Aorta (tissue), 5 donors: Measurements from ENCODE around the gene MAIP1. TPM values are rescaled to one million over a fixed set of nuclear protein-coding genes. Genes with fewer than 3 reads are reported as not detected.

Source experiments
- ATAC-seq: fragments of 200-7000 bp; cut with Tn5 transposase; one replicate; pipeline ENCODE4 v1.9.1; 2022; ENCODE audit warnings: moderate library complexity; ENCODE audit not compliant: low FRiP score
- DNase-seq, 2 donors: peaks; one replicate each; pipeline ENCODE4 v3.0.0-alpha.2; 2020
- H3K27ac ChIP-seq, 2 donors: one replicate each; pipeline ENCODE4 v1.5.1; 2013; ENCODE audit warnings: low read length in 2 of 2, mild to moderate bottlenecking in 2 of 2, moderate library complexity in 2 of 2, control low read depth in 1 of 2, inconsistent platforms in 1 of 2, low read depth in 1 of 2
- H3K27me3 ChIP-seq, 2 donors: one replicate each; pipeline ENCODE4 v1.6.1; 2013; ENCODE audit warnings: control low read depth in 1 of 2, low read length in 1 of 2, mild to moderate bottlenecking in 1 of 2, moderate library complexity in 1 of 2; ENCODE audit not compliant: insufficient read depth in 2 of 2, control insufficient read depth in 1 of 2
- H3K36me3 ChIP-seq, 2 donors: one replicate each; pipeline ENCODE4 v1.6.1; 2013; ENCODE audit warnings: control low read depth in 1 of 2, low read length in 1 of 2, mild to moderate bottlenecking in 1 of 2; ENCODE audit not compliant: insufficient read depth in 2 of 2, control insufficient read depth in 1 of 2
- H3K4me1 ChIP-seq, 2 donors: one replicate each; pipeline ENCODE4 v1.6.1; 2013; ENCODE audit warnings: low read length in 2 of 2, control low read depth in 1 of 2, mild to moderate bottlenecking in 1 of 2, moderate library complexity in 1 of 2; ENCODE audit not compliant: insufficient read depth in 2 of 2, control insufficient read depth in 1 of 2
- H3K4me3 ChIP-seq, 2 donors: one replicate each; pipeline ENCODE4 v1.5.1; 2013; ENCODE audit warnings: low read length in 2 of 2, control low read depth in 1 of 2, mild to moderate bottlenecking in 1 of 2
- H3K9me3 ChIP-seq: one replicate; pipeline ENCODE4 v1.6.1; 2013; ENCODE audit warnings: mild to moderate bottlenecking, low read length; ENCODE audit not compliant: control insufficient read depth
- WGBS, 2 donors: extraction: QIAGEN DNeasy Blood & Tissue Kit; methylation state at CpG; one replicate each; pipeline ENCODE4 v1.1.7; 2013; 5-methylcytosine and 5-hydroxymethylcytosine counted together
- intact Hi-C, 2 donors: fragments of 100-400 bp; cut with DNase I; formaldehyde crosslinking; loops; one replicate each; pipeline versions ENCODE4 v1.14.2 to v1.15.0; 2022
- polyA plus RNA-seq, 2 donors: library from polyadenylated mRNA; stranded (reverse); fragments of 200-250 nt; gene quantifications; one replicate each; pipeline ENCODE4 v1.2.3, GENCODE V29; 2013
- total RNA-seq, 2 donors: library from RNA; stranded (reverse); fragmentation: NEBNext Ultra II Directional; extraction: Animal tissue kit (Norgen Biotek cat#: 25700); gene quantifications; one replicate each; pipeline ENCODE4 v1.2.1, GENCODE V29; 2021
- donor health status: healthy with polysubstance abuse.
- donor health status: Bipolar disorder and iron deficiency.
- donor health status: DM: no; HTN: no; CAD: no.
- donor health status: DM: no; HTN: no; CAD: no.
- donor health status: DM: yes; HTN: yes; CAD: no.

MAIP1 gene
- total and polyA plus RNA-seq, 4 donors: 9.0 to 15.7 (median 11.1) TPM

DNA sequence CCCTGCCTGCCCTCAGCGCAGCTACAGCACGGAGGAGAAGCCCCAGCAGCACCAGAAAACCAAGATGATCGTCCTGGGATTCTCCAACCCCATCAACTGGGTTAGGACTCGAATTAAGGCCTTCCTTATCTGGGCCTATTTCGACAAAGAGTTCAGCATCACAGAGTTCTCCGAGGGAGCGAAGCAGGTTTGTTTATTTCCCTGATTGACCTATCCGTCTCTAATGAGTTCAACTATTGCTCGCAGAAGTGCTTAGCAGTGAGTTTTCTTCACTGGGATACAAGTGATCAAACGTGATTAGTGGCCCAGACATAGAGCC lies 639 bp downstream of the MAIP1 start:
- Histone ChIP-seq H3K27me3 (no peaks in the 10 kb centered on the region), H3K27ac (peak overlapping the region in 1 of 2 donors; percentile 68), H3K9me3 (no peaks in the 10 kb centered on the region), H3K4me1 (peaks cover 0 to 5% of the 10 kb centered on the region in 2 donors), H3K36me3 (peaks cover 0 to 3% of the 10 kb centered on the region in 2 donors), H3K4me3 (peak overlapping the region; percentile 62 to 66)
- 0 to 1% methylated on average over 10 of the region's 10 CpGs for WGBS, 2 donors
- intact Hi-C loops: loop anchor here in 1 of 2 donors (5.0 to 10.0 kb wide), 2 partner anchors 44 to 869 kb away; partner anchors contain the start of gene C2orf69
- DNase-seq: no peak
- ATAC-seq: peak; percentile 5

DNA sequence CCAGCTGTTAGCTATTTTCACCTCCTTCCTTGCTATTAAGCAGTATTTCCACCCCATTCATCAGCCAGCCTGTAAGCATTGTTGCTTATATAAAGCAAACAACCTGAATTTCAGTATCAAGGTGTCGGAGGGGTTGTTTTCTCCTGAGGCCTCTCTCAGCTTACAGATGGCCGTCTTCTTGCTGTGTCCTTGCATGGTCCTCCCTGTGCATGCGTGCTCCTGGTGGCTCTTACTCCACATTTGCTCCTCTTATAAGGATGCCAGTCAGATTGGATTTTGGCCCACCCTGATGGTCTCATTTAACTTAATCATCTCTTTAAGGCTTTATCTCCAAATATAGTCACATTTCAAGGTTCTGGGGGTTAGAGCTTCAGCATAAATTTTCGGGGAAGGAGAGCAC lies 2.6 kb downstream of the MAIP1 start:
- Histone ChIP-seq H3K4me1 (peaks cover 0 to 5% of the 10 kb centered on the region in 2 donors), H3K4me3 (no peak overlapping the region), H3K36me3 (peaks cover 3 to 4% of the 10 kb centered on the region in 2 donors), H3K9me3 (no peaks in the 10 kb centered on the region), H3K27ac (no peak overlapping the region), H3K27me3 (no peaks in the 10 kb centered on the region)
- WGBS, 2 donors: 82 to 87% methylated on average over 4 of the region's 4 CpGs
- ATAC-seq (no peak), DNase-seq (no peak)
- intact Hi-C loops: loop anchor here in 1 of 2 donors (5.0 to 10.0 kb wide), 2 partner anchors 46 to 867 kb away; partner anchors contain the start of gene C2orf69

DNA sequence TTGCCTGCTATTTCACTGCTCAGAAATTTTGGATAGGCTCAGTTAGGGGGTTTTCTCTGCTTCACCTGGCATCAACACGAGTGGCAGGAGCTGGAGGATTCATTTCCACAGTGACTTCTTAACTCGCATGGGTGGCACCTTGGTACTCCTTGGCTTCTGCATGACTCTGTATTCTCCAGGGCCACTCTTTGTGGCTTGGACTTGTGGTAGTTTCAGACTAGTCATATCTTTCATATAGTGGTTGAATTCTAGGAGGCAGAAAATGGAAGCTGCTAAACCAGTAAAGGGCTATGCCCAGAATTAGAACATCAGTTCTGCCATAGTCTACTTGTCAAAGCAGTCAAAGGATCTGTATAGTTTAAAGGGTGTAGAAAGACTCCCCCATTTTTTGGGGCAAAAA lies 6.8 kb downstream of the MAIP1 start:
- H3K4me3 ChIP-seq: no peak overlapping the region
- intact Hi-C loops: no loop called here
- no peak for DNase-seq
- H3K27ac ChIP-seq: no peak overlapping the region
- no peaks in the 10 kb centered on the region for H3K9me3 ChIP-seq
- no peaks in the 10 kb centered on the region for H3K27me3 ChIP-seq
- H3K4me1 ChIP-seq: no peaks in the 10 kb centered on the region
- peaks cover 3 to 4% of the 10 kb centered on the region in 2 donors for H3K36me3 ChIP-seq
- no peak for ATAC-seq
- 79 to 88% methylated on average over 2 of the region's 2 CpGs for WGBS, 2 donors

DNA sequence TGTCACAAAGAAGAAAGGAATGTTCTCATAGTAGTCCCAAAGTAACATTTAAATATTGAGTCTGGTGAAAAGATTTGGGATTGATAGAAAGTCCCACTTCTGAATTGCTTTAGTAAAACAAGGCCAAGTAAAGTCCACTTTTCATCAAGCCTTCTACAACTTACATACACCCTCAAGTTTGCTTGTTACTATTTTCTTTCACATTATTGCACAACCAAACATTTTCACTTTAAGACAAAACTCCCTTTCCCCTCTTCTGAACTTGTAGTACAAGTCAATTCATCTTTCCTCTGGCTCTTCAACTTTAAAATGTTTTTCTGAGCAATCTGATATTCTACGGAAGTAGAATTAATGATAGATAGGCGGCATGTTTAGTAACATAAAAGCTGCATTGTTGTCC lies 11.0 kb downstream of the MAIP1 start:
- H3K27me3 ChIP-seq: no peaks in the 10 kb centered on the region
- 63 to 67% methylated on average over 2 of the region's 2 CpGs for WGBS, 2 donors
- DNase-seq (no peak), ATAC-seq (no peak)
- H3K4me1 ChIP-seq: no peaks in the 10 kb centered on the region
- H3K27ac ChIP-seq: no peak overlapping the region
- peaks cover 2 to 3% of the 10 kb centered on the region in 2 donors for H3K36me3 ChIP-seq
- no peak overlapping the region for H3K4me3 ChIP-seq
- H3K9me3 ChIP-seq: no peaks in the 10 kb centered on the region
- intact Hi-C loops: no loop called here

DNA sequence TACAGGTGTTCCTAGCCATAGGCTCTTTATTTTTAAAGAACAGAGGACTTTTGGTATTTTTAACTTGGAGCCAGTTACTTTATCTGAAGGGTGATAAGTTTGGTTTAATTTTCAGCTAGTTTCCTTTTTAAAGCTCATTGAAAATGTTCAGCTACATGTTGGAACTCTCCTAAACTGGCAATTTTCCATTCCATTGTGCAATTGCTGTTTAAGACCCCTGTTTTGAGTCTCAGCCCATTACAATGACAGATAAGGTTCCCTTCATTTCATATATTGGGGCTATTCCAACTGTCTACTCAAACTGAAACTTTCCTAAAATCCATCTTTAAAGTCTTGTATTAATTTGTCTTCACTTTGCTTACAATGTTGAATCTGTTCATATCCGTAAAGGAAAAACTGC lies 11.6 kb downstream of the MAIP1 start:
- no peak for ATAC-seq
- H3K36me3 ChIP-seq: peaks cover 2 to 3% of the 10 kb centered on the region in 2 donors
- H3K9me3 ChIP-seq: no peaks in the 10 kb centered on the region
- H3K4me3 ChIP-seq: no peak overlapping the region
- H3K27me3 ChIP-seq: no peaks in the 10 kb centered on the region
- H3K4me1 ChIP-seq: no peaks in the 10 kb centered on the region
- intact Hi-C loops: no loop called here
- no peak for DNase-seq
- WGBS, 2 donors: 82 to 91% methylated on average over 1 of the region's 1 CpG
- H3K27ac ChIP-seq: no peak overlapping the region

DNA sequence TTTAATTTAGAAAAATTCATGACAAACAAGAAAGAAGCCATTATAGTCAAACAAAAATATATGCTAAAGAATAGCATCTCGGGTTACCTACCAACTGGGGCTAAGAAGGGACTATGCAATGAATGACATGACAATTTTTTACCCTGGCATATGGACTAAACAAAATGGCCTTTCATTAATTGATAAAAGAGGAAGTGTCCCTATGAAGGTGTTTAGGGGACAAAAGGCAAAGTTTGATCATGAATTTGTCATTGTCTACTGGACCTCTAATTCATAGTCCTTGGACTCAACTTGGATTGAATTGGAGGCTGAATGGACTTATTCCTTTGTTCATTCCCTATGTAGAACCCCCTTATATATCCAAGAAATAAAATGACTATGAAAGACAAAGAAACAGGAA lies 12.7 kb downstream of the MAIP1 start:
- Histone ChIP-seq H3K27me3 (no peaks in the 10 kb centered on the region), H3K4me3 (no peak overlapping the region), H3K27ac (no peak overlapping the region), H3K4me1 (no peaks in the 10 kb centered on the region), H3K36me3 (peaks cover 0 to 2% of the 10 kb centered on the region in 2 donors), H3K9me3 (no peaks in the 10 kb centered on the region)
- 77 to 91% methylated on average over 1 of the region's 1 CpG for WGBS, 2 donors
- intact Hi-C loops: no loop called here
- ATAC-seq: no peak
- no peak for DNase-seq

DNA sequence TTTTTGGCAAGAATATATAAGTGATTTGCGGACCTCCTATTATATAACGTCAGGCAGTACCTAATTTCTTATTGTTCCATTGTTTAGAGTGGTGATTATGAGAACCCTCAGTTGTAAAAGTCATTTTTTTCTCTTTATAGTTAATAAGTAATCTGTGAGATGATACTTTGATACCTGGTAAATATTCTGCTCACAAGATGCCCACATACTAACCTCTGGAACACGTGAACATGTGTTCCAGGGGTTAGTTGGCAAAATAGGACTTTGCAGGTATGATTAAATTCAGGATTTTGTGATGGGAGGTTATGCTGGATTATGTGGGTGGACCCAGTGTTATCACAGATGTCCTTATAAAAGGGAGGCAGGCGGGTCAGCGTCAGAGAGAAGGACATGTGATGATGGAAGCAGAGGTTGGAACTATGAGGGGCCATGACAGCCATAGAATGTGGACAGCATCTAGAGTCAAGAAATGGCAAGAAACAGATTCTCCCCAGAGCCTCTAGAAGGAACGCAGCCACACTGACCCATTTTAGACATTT lies 16.8 kb downstream of the MAIP1 start:
- no peak for ATAC-seq
- no peak overlapping the region for H3K4me3 ChIP-seq
- H3K36me3 ChIP-seq: peaks cover 2% of the 10 kb centered on the region in 2 donors
- no peaks in the 10 kb centered on the region for H3K27me3 ChIP-seq
- intact Hi-C loops: loop anchor here in 1 of 2 donors (5.0 kb wide), 1 partner anchor 730 kb away; no protein-coding TSS in a partner anchor
- H3K9me3 ChIP-seq: no peaks in the 10 kb centered on the region
- 83 to 90% methylated on average over 6 of the region's 6 CpGs for WGBS, 2 donors
- DNase-seq: no peak
- no peaks in the 10 kb centered on the region for H3K4me1 ChIP-seq
- no peak overlapping the region for H3K27ac ChIP-seq

DNA sequence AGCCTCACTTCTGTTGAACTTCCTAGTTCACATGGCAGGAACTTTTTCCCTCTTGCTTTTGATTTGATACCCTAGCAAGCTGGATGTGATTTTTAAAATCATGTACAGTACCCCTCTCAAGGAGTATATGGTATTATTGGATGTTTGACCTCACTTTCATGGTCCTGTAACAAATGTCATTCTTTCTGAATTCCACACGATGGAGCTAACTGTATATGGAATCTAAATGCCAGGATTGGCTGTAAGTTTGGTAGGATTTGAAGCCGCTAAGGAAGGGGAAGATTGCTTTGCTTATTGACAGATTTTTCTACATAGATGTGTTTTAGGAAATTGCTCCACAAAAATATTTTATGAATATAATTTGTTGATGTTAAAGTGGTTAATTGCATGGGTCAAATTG lies 18.3 kb downstream of the MAIP1 start:
- ATAC-seq: peak; percentile 62

DNA sequence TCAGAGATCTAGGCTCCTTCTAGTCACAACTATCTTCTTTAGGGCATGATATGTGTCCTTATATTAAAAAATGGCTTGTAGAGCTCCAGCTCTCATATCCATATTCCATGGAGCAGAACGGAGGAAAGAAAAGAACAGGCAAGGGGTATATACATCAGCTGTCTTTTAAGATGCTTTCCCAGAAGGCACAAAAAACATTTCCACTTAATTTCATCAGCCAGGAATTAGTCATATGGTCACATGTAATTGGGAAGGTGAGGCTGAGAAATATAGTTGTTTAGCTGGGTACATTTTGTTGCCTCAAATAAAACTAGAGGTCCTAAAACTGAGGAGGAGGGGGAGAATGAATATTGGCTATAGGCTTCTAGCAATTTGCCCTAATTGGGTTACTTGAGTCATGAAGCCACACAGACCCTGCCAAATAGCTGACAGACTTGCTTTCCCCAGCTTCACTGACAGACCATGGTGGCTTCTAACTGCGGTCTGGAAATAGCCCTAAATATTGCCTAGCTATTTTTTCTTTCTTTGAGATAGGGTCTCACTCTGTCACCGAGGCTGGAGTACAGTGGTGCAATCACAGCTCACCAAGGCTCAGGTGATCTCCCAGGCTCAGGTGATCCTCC lies 20.0 kb downstream of the MAIP1 start:
- H3K36me3 ChIP-seq: peaks cover 0 to 2% of the 10 kb centered on the region in 2 donors
- H3K4me3 ChIP-seq: no peak overlapping the region
- no peak for ATAC-seq
- H3K27me3 ChIP-seq: no peaks in the 10 kb centered on the region
- H3K9me3 ChIP-seq: no peaks in the 10 kb centered on the region
- DNase-seq: no peak
- no peak overlapping the region for H3K27ac ChIP-seq
- intact Hi-C loops: loop anchor here in 1 of 2 donors (5.0 kb wide), 1 partner anchor 507 kb away; no protein-coding TSS in a partner anchor
- WGBS, 2 donors: 82 to 83% methylated on average over 3 of the region's 3 CpGs
- no peaks in the 10 kb centered on the region for H3K4me1 ChIP-seq

More for the DNA sequence above, 18.3 kb downstream of the MAIP1 start:
- Histone ChIP-seq H3K4me1 (no peaks in the 10 kb centered on the region), H3K27ac (no peak overlapping the region), H3K36me3 (peaks cover 2% of the 10 kb centered on the region in 2 donors), H3K9me3 (no peaks in the 10 kb centered on the region), H3K4me3 (no peak overlapping the region), H3K27me3 (no peaks in the 10 kb centered on the region)
- intact Hi-C loops: loop anchor here in 1 of 2 donors (5.0 kb wide), 1 partner anchor 729 kb away; no protein-coding TSS in a partner anchor
- no peak for DNase-seq
- WGBS, 2 donors: 20 to 21% methylated on average over 2 of the region's 2 CpGs
